SK-N-SH treated with all-trans-retinoic acid at 6 μM for 48 hours (cell line): ENCODE data around the gene RNASE1.
"Not testable (repeated sequence)": the region's sequence is repeated elsewhere in the genome, so short reads cannot be mapped to it uniquely, and the experiment has no call there.

Source experiments
- BACH2 ChIP-seq: fragments of 250-450 bp; sonication (Bioruptor Pico); IDR thresholded peaks from 2 replicates; pipeline ENCODE4 v1.9.0; 2021; ENCODE audit warnings: mild to moderate bottlenecking, borderline replicate concordance
- CREB5 ChIP-seq: fragments of 250-450 bp; sonication (Bioruptor Pico); IDR thresholded peaks from 2 replicates; pipeline ENCODE4 v1.5.1; 2020; ENCODE audit warnings: low read depth, mild to moderate bottlenecking, moderate library complexity
- CSDC2 ChIP-seq: fragments of 250-450 bp; sonication (Bioruptor Pico); IDR thresholded peaks from 2 replicates; pipeline ENCODE4 v1.5.0; 2020; ENCODE audit warnings: mild to moderate bottlenecking, moderate library complexity
- OSR1 ChIP-seq: fragments of 250-450 bp; sonication (Bioruptor Pico); IDR thresholded peaks from 2 replicates; pipeline ENCODE4 v1.8.0; 2022; ENCODE audit warnings: moderate library complexity, mild to moderate bottlenecking, inconsistent platforms
- PPARA ChIP-seq: fragments of 250-450 bp; sonication (Bioruptor Pico); IDR thresholded peaks from 2 replicates; pipeline ENCODE4 v1.5.0; 2020; ENCODE audit warnings: mild to moderate bottlenecking, borderline replicate concordance
- SNAI2 ChIP-seq: fragments of 250-450 bp; sonication (Bioruptor Pico); IDR thresholded peaks from 2 replicates; pipeline ENCODE4 v1.5.0; 2020; ENCODE audit warnings: mild to moderate bottlenecking, moderate library complexity
- TOX ChIP-seq: fragments of 250-450 bp; sonication (Bioruptor Pico); IDR thresholded peaks from 2 replicates; pipeline ENCODE4 v1.8.0; 2021; ENCODE audit warnings: mild to moderate bottlenecking, moderate library complexity, borderline replicate concordance
- ZFP30 ChIP-seq: fragments of 450-650 bp; formaldehyde crosslinking; IDR thresholded peaks from 2 replicates; pipeline ENCODE4 v1.5.0; 2022; ENCODE audit warnings: mild to moderate bottlenecking, moderate library complexity
- ZNF565 ChIP-seq: fragments of 450-650 bp; formaldehyde crosslinking; conservative IDR thresholded peaks from 2 replicates; pipeline ENCODE4 v1.5.0; 2020; ENCODE audit warnings: low read depth, mild to moderate bottlenecking, moderate library complexity
- TF ChIP-seq, protein P1 (sequence below): fragments of 250-450 bp; sonication (Bioruptor Pico); IDR thresholded peaks from 2 replicates; pipeline ENCODE4 v1.5.0; 2020; ENCODE audit warnings: mild to moderate bottlenecking, moderate library complexity

- TF ChIP-seq PPARA (CRISPR knock-in tag); OSR1 (CRISPR knock-in tag); SNAI2 (CRISPR knock-in tag); ZNF565 (CRISPR knock-in tag); TOX (CRISPR knock-in tag); CSDC2; CREB5 (CRISPR knock-in tag); BACH2; ZFP30: not testable (repeated sequence)
- TF ChIP-seq, protein P1, sequence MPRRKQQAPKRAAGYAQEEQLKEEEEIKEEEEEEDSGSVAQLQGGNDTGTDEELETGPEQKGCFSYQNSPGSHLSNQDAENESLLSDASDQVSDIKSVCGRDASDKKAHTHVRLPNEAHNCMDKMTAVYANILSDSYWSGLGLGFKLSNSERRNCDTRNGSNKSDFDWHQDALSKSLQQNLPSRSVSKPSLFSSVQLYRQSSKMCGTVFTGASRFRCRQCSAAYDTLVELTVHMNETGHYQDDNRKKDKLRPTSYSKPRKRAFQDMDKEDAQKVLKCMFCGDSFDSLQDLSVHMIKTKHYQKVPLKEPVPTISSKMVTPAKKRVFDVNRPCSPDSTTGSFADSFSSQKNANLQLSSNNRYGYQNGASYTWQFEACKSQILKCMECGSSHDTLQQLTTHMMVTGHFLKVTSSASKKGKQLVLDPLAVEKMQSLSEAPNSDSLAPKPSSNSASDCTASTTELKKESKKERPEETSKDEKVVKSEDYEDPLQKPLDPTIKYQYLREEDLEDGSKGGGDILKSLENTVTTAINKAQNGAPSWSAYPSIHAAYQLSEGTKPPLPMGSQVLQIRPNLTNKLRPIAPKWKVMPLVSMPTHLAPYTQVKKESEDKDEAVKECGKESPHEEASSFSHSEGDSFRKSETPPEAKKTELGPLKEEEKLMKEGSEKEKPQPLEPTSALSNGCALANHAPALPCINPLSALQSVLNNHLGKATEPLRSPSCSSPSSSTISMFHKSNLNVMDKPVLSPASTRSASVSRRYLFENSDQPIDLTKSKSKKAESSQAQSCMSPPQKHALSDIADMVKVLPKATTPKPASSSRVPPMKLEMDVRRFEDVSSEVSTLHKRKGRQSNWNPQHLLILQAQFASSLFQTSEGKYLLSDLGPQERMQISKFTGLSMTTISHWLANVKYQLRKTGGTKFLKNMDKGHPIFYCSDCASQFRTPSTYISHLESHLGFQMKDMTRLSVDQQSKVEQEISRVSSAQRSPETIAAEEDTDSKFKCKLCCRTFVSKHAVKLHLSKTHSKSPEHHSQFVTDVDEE (CRISPR knock-in tag) = not testable (repeated sequence)
These were observed 19.0 kb upstream of the RNASE1 start for GRCh38 chr14:20821521-20822108.
